Activated CD4-positive, alpha-beta T cell treated with anti-CD3 and anti-CD28 coated beads, Interleukin-2, amount 10 ng/mL, durations not matched to agents 7 days and 5 days (primary cell): ENCODE measurements around the gene KRT81. TPM values are rescaled to one million over a fixed set of nuclear protein-coding genes. Genes with fewer than 3 reads are reported as not detected.
"Not testable (repeated sequence)": the region's sequence is repeated elsewhere in the genome, so short reads cannot be mapped to it uniquely, and the experiment has no call there.

ENCODE experiments used
- CTCF ChIA-PET: fragments of 350-600 bp; sonication (Branson Sonifier 250); formaldehyde crosslinking; loops from one replicate; lab custom pipeline; 2021; ENCODE audit warnings: antibody characterized with exemption; lab: Charles Lee
- POLR2A ChIA-PET: fragments of 350-600 bp; sonication (Branson Sonifier 250); formaldehyde crosslinking; loops from one replicate; lab custom pipeline; 2021; ENCODE audit warnings: antibody characterized with exemption; lab: Charles Lee
- DNase-seq: peaks from one replicate; pipeline ENCODE4 v3.0.0-alpha.2; 2020
- H3K27ac Mint-ChIP-seq: one replicate; pipeline ENCODE4 v1.8.0; 2021; ENCODE audit warnings: mild to moderate bottlenecking, moderate library complexity, mixed read lengths
- H3K27me3 Mint-ChIP-seq: one replicate; pipeline ENCODE4 v1.8.0; 2021; ENCODE audit warnings: mixed read lengths
- H3K36me3 Mint-ChIP-seq: one replicate; pipeline ENCODE4 v1.8.0; 2021; ENCODE audit warnings: low read depth, mixed read lengths
- H3K4me1 Mint-ChIP-seq: one replicate; pipeline ENCODE4 v1.8.0; 2021; ENCODE audit warnings: mixed read lengths
- H3K4me3 Mint-ChIP-seq: one replicate; pipeline ENCODE4 v1.8.0; 2021; ENCODE audit warnings: mild to moderate bottlenecking, moderate library complexity, mixed read lengths
- H3K9me3 Mint-ChIP-seq: one replicate; pipeline ENCODE4 v1.8.0; 2021; ENCODE audit warnings: mixed read lengths
- total RNA-seq, 2 experiments: library from RNA; stranded (reverse); gene quantifications; one replicate each; pipeline ENCODE4 v1.2.3, GENCODE V29; 2021

The KRT81 gene
- total RNA-seq, 2 experiments from 2014 or later: not detected

GRCh38 chr12:52260361-52261207 lies 30.8 kb downstream of the KRT81 start:
- H3K27ac Mint-ChIP-seq: peak overlapping the region; percentile 63
- ChIA-PET CTCF (interaction anchor here (2.4 kb wide), 1 partner anchor 25 kb away, joined by 12 read pairs; no protein-coding TSS in a partner anchor), POLR2A (no interaction called here)
- no peak for DNase-seq
- H3K4me1 Mint-ChIP-seq: peaks cover 30% of the 10 kb centered on the region
- H3K36me3 Mint-ChIP-seq: peaks cover 3% of the 10 kb centered on the region
- peaks cover 70% of the 10 kb centered on the region for H3K27me3 Mint-ChIP-seq
- peaks cover 2% of the 10 kb centered on the region for H3K9me3 Mint-ChIP-seq
- H3K4me3 Mint-ChIP-seq: no peak overlapping the region

- peak overlapping the region; percentile 54 for H3K27ac Mint-ChIP-seq
- CTCF ChIA-PET: interaction anchor here (1.5 to 2.4 kb wide), 4 partner anchors 26 to 68 kb away, joined by 3 to 12 read pairs (median 4); no protein-coding TSS in a partner anchor
Observed at GRCh38 chr12:52259657-52260243, 31.6 kb downstream of the KRT81 start.

GRCh38 chr12:52258335-52258901 lies 32.9 kb downstream of the KRT81 start:
- H3K27ac Mint-ChIP-seq: no peak overlapping the region
- peaks cover 69% of the 10 kb centered on the region for H3K27me3 Mint-ChIP-seq
- no peak overlapping the region for H3K4me3 Mint-ChIP-seq
- no peak for DNase-seq
- POLR2A ChIA-PET: no interaction called here
- peaks cover 33% of the 10 kb centered on the region for H3K4me1 Mint-ChIP-seq
- CTCF ChIA-PET: interaction anchor here (1.5 to 2.4 kb wide), 5 partner anchors 14 to 69 kb away, joined by 3 to 12 read pairs (median 4); no protein-coding TSS in a partner anchor
- H3K9me3 Mint-ChIP-seq: peaks cover 2% of the 10 kb centered on the region
- H3K36me3 Mint-ChIP-seq: peaks cover 3% of the 10 kb centered on the region

More at GRCh38 chr12:52259657-52260243, 31.6 kb downstream of the KRT81 start:
- DNase-seq: no peak
- Mint-ChIP-seq H3K27me3 (peaks cover 73% of the 10 kb centered on the region), H3K4me3 (no peak overlapping the region), H3K4me1 (peaks cover 30% of the 10 kb centered on the region), H3K9me3 (peaks cover 2% of the 10 kb centered on the region), H3K36me3 (peaks cover 3% of the 10 kb centered on the region)
- POLR2A ChIA-PET: no interaction called here

GRCh38 chr12:52257922-52258321 lies 33.4 kb downstream of the KRT81 start:
- Mint-ChIP-seq H3K27me3 (peaks cover 69% of the 10 kb centered on the region), H3K4me1 (peaks cover 38% of the 10 kb centered on the region)
- H3K27ac Mint-ChIP-seq, DNase-seq, H3K4me3 Mint-ChIP-seq, H3K36me3 Mint-ChIP-seq, H3K9me3 Mint-ChIP-seq, POLR2A ChIA-PET: not testable (repeated sequence)
- CTCF ChIA-PET: interaction anchor here (1.5 to 1.7 kb wide), 2 partner anchors 13 to 44 kb away, joined by 4 to 5 read pairs; no protein-coding TSS in a partner anchor

GRCh38 chr12:52257074-52257551 lies 34.2 kb downstream of the KRT81 start:
- DNase-seq: no peak
- H3K27ac Mint-ChIP-seq: no peak overlapping the region
- H3K27me3 Mint-ChIP-seq: peaks cover 66% of the 10 kb centered on the region
- CTCF ChIA-PET: interaction anchor here (1.3 to 2.4 kb wide), 2 partner anchors 12 to 22 kb away, joined by 3 to 8 read pairs; no protein-coding TSS in a partner anchor
- peaks cover 45% of the 10 kb centered on the region for H3K4me1 Mint-ChIP-seq
- H3K9me3 Mint-ChIP-seq: no peaks in the 10 kb centered on the region
- no peak overlapping the region for H3K4me3 Mint-ChIP-seq
- POLR2A ChIA-PET: no interaction called here
- peaks cover 5% of the 10 kb centered on the region for H3K36me3 Mint-ChIP-seq

- no peak overlapping the region for H3K4me3 Mint-ChIP-seq
- peaks cover 61% of the 10 kb centered on the region for H3K27me3 Mint-ChIP-seq
- peaks cover 48% of the 10 kb centered on the region for H3K4me1 Mint-ChIP-seq
- H3K27ac Mint-ChIP-seq: no peak overlapping the region
- H3K9me3 Mint-ChIP-seq: peaks cover 2% of the 10 kb centered on the region
- ChIA-PET CTCF (interaction anchor here (1.2 to 2.4 kb wide), 4 partner anchors 10 to 23 kb away, joined by 3 to 8 read pairs (median 4); no protein-coding TSS in a partner anchor), POLR2A (no interaction called here)
- no peak for DNase-seq
- H3K36me3 Mint-ChIP-seq: peaks cover 8% of the 10 kb centered on the region
Observed at GRCh38 chr12:52256584-52256935, 34.8 kb downstream of the KRT81 start.

GRCh38 chr12:52255926-52256583 lies 35.3 kb downstream of the KRT81 start:
- peaks cover 6% of the 10 kb centered on the region for H3K9me3 Mint-ChIP-seq
- ChIA-PET CTCF (interaction anchor here (1.2 to 2.4 kb wide), 4 partner anchors 9 to 23 kb away, joined by 3 to 8 read pairs (median 4); no protein-coding TSS in a partner anchor), POLR2A (no interaction called here)
- H3K36me3 Mint-ChIP-seq: peaks cover 12% of the 10 kb centered on the region
- peaks cover 48% of the 10 kb centered on the region for H3K4me1 Mint-ChIP-seq
- H3K27me3 Mint-ChIP-seq: peaks cover 58% of the 10 kb centered on the region
- H3K4me3 Mint-ChIP-seq: no peak overlapping the region
- peak overlapping the region; percentile 46 for H3K27ac Mint-ChIP-seq
- DNase-seq: no peak

GRCh38 chr12:52254965-52255751 lies 36.2 kb downstream of the KRT81 start:
- Mint-ChIP-seq H3K36me3 (peaks cover 15% of the 10 kb centered on the region), H3K27ac (peak overlapping the region; percentile 10), H3K9me3 (peaks cover 6% of the 10 kb centered on the region), H3K27me3 (peaks cover 49% of the 10 kb centered on the region), H3K4me1 (peaks cover 43% of the 10 kb centered on the region), H3K4me3 (no peak overlapping the region)
- DNase-seq: no peak
- ChIA-PET CTCF (interaction anchor here (1.2 to 2.4 kb wide), 3 partner anchors 8 to 24 kb away, joined by 3 to 8 read pairs (median 4); no protein-coding TSS in a partner anchor), POLR2A (no interaction called here)

- CTCF ChIA-PET: interaction anchor here (1.0 to 2.4 kb wide), 2 partner anchors 11 to 25 kb away, joined by 3 to 8 read pairs; no protein-coding TSS in a partner anchor
Observed at GRCh38 chr12:52254180-52254964, 37.0 kb downstream of the KRT81 start.

GRCh38 chr12:52253391-52254179 lies 37.7 kb downstream of the KRT81 start:
- Mint-ChIP-seq H3K27me3 (peaks cover 44% of the 10 kb centered on the region), H3K4me3 (no peak overlapping the region), H3K27ac (peak overlapping the region; percentile 72), H3K4me1 (peaks cover 39% of the 10 kb centered on the region), H3K36me3 (peaks cover 19% of the 10 kb centered on the region), H3K9me3 (peaks cover 6% of the 10 kb centered on the region)
- no peak for DNase-seq
- ChIA-PET POLR2A (no interaction called here), CTCF (interaction anchor here (0.7 to 1.7 kb wide), 4 partner anchors 10 to 61 kb away, joined by 3 to 6 read pairs (median 4); no protein-coding TSS in a partner anchor)

More at GRCh38 chr12:52254180-52254964, 37.0 kb downstream of the KRT81 start:
- Mint-ChIP-seq H3K4me3 (no peak overlapping the region), H3K27ac (no peak overlapping the region), H3K4me1 (peaks cover 43% of the 10 kb centered on the region), H3K36me3 (peaks cover 22% of the 10 kb centered on the region), H3K9me3 (peaks cover 6% of the 10 kb centered on the region), H3K27me3 (peaks cover 50% of the 10 kb centered on the region)
- POLR2A ChIA-PET: no interaction called here
- DNase-seq: no peak
